ENCODE data around the gene SZT2.

Gene SZT2

GRCh38 chr1:43423672-43424550 is 34.2 kb downstream of the SZT2 start:
- no peak for DNase-seq (ENCODE audit: low read depth)

DNA sequence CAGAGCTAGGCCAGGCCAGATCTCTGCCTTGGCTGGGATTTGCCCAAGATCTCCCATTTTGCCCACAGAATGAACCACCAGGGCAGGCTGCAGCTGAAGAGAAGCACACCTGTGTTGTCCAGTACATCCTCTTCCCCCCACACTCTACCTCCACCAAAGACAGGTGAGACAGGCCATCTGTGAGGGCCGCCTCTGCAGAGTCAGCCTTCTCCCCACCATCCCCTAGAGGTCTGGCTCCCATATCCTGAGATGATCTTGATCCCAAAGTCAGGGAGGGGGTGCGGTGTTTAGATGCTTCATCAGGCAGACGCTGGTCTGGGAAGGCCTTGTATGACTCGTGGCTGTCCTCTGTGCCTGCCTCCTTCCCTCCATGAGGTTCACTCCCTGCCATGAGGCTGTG is 35.3 kb downstream of the SZT2 start:
- DNase-seq (ENCODE audit: low read depth) = no peak

DNA sequence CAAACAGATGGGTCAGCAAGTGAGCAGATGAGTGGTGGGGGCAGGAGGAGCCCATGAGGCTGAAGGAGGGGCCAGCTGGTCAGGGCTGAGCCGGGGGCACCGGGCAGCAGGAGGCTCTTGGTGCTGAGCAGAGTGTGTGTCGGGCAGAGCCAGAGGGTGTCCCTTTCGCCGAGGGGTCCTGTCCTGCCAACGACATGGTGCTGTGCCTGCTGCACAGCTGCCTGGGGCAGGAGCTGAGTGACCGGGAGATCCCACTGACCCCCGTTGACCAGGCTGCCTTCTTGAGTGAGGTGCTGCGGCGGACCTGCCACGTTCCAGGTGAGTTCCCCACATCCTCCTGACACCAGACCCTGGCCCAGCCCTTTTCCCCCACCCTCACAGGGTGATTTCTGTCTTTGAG is 36.5 kb downstream of the SZT2 start:
- no peak for DNase-seq (ENCODE audit: low read depth)

- no peak for DNase-seq (ENCODE audit: low read depth)
Observed at GRCh38 chr1:43427524-43427923, 37.8 kb downstream of the SZT2 start.

DNA sequence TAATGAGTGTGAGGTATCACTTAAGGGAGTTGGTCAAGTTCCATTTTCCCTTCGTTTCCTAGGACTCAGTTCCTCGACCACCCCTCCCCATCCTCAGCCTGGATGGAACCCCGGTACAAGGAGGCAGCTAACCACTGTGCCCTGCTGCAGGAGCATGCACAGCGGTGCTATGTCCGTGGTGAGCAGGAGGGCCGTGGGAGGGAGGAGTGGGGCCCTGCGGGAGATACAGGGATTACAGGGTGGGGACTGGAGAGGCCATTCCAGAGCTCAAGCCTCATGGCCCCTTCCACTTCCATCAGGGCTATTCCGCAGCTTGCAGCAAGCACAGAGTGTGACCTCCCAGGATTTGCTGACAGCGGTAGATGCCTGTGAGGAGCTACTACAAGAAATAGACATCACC is 38.2 kb downstream of the SZT2 start:
- no peak for DNase-seq (ENCODE audit: low read depth)

DNA sequence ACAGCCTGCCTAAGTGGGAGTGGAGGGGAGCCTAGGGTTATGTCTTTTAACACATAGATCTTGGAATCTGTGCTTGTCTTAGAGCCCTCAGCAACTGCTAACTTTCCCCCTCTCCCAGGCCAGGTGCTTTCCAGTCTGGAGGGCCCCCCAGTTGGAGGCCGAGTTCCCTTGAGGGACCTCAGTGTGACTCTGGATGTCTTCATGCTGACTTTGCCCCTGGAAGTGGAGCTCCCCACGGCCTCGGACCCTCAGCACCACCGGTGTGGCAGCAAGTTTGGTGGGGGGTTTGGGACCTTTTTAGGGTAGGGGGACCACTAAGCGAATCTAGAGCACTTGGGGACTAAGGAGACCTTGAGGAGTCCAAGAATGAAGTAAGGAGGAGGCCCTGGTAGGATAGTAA is 41.1 kb downstream of the SZT2 start:
- DNase-seq (ENCODE audit: low read depth) = no peak

GRCh38 chr1:43431676-43432075 is 42.0 kb downstream of the SZT2 start:
- DNase-seq (ENCODE audit: low read depth) = no peak

DNA sequence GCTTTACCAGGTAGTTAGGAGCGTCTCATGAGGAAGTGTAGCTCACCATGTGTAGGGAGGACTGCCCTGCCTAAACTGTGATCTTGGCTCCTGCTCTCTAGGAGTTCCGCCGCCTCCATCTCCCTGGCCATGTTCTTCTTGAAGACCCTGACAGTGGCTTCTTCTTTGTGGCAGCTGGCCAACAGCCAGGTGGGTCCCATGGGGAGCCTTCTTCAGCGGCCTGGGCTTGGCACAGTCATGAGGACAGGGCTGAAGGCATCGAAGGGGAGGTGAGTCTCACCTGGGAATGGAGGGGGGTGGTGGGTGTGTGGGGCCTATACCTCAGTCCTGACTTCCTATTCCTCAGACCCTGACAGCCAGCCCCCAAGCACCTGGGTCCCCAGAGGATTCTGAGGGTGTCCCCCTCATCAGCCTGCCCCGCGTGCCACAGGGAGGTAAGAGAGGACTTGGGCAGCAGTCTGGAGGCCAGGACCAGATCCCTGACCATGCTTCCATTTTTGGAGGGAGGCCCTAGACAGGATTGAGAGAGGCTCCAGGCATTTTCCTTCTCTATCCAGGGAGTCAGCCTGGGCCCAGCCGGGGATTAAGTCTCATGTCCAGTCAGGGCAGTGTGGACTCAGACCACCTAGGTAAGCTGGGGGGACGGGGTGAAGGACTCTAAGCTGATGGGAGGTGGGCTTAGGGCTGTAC is 42.6 kb downstream of the SZT2 start:
- DNase-seq (ENCODE audit: low read depth) = no peak

DNA sequence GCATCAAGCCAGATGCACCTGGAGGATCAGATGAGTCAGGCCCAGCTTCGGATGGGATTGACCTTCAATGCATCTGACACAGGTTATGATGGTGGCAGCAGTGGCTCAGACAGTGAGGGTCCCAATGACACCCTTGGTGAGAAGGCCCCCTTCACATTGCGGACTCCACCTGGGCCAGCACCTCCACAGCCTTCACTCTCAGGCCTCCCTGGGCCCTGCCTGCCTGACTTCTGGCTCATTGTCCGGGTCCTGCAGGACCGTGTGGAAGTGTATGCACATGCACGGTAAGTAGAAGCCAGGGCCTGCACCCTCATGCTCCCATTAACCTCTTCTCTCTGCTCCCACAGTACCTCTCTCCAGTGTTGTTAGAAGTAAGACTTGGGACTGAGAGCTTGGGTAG is 43.2 kb downstream of the SZT2 start:
- no peak for DNase-seq (ENCODE audit: low read depth)

DNA sequence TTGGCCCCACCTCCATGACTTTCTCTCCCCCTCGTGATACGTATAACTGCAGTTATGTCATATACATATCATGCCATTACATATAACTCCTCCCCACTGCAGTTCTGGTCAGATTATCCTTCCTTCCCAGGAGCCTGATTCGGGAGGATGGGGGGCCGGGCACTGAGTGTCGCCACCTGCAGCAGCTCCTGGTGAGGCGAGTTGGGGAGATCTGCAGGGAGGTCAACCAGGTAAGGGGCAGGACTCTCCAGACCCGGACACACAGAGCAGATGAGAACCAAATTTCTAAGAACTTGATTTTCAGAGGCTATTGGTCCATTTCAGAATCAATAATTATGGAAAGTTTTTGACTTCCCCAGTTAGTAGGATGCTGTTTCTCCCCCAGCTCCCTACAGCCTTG is 44.6 kb downstream of the SZT2 start:
- no peak for DNase-seq (ENCODE audit: low read depth)

GRCh38 chr1:43435146-43436145 is 45.7 kb downstream of the SZT2 start:
- DNase-seq (ENCODE audit: low read depth) = no peak

- no peak for DNase-seq (ENCODE audit: low read depth)
Observed at GRCh38 chr1:43436371-43436770, 46.7 kb downstream of the SZT2 start.

DNA sequence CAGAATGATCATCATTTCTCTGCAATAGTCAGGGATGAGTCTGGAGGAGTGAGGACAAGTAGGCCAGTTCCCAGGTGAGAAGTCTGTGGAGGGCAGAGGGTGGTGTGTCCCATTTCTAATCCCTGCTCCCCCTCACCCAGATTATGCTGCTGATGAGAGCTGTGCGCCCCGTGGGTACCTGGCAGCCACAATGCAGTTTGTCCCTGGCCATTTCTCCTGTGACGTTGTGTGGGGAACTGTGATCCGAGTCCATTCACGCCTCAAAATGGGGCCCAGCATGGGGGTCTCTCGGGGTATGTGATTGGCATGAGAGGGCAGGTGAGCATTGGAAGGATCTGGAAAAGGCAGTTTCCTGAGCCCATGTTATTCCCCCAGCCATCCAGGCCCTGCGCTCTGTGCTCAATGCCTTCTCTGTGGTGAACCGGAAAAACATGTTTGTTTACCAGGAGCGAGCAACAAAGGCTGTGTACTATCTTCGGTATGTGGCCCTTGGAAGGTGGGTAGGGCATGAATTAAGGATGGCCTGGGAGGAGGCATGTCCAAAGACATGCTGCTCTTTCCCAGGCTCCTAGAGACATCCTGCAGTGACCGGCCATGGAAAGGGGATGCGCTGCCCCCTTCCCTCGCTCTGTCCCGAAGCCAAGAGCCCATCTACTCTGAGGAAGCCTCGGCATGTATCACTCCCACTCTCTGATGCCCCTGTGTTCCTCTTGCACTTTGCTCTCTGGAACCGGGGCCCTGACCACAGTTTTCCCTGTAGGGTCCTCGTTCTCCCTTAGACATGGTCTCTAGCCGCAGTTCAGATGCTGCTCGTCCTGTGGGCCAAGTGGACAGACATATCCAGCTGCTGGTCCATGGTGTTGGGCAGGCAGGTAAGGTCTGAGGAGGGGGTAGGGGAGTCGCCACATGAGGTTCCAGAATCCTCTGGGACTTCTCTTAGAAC is 47.6 kb downstream of the SZT2 start:
- DNase-seq (ENCODE audit: low read depth) = no peak

DNA sequence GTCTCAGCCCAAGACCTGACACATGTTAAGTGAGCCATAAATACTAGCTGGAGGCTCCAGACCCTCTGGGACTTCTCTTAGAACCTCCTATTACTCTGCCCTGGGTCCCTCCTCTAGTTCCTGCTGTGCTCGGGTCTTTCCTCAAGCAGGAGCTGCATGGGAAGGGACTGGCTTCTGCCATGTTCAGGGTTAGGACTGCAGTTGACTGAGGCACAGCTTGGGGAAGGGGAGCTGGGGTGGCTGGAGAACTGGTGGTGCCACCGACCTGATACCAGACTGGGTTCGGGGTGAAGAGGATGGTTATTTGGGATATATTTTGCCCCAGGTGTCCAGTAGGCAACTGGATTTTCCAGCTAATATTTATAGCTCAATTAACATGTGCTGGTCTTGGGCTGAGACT is 48.3 kb downstream of the SZT2 start:
- DNase-seq (ENCODE audit: low read depth) = no peak

DNA sequence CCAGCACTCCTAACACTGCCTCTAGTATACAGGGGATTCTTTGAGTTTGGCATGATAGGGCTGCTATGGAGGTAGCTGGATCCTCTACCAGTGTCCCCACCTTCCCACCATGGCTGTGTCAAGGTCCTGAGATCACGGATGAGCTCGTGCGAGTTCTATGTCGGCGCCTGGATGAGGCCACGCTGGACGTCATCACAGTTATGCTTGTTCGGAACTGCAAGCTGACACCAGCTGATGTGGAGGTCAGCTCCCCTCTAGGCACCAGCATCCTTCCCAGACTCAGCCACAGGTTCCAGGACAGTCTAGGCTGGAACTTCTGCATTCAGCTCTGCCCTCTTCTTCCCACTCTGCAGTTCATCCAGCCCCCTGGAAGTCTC is 48.9 kb downstream of the SZT2 start:
- DNase-seq (ENCODE audit: low read depth) = no peak

- DNase-seq (ENCODE audit: low read depth) = no peak
Observed at GRCh38 chr1:43438953-43439581, 49.4 kb downstream of the SZT2 start.

GRCh38 chr1:43439781-43440180 is 50.1 kb downstream of the SZT2 start:
- no peak for DNase-seq (ENCODE audit: low read depth)

DNA sequence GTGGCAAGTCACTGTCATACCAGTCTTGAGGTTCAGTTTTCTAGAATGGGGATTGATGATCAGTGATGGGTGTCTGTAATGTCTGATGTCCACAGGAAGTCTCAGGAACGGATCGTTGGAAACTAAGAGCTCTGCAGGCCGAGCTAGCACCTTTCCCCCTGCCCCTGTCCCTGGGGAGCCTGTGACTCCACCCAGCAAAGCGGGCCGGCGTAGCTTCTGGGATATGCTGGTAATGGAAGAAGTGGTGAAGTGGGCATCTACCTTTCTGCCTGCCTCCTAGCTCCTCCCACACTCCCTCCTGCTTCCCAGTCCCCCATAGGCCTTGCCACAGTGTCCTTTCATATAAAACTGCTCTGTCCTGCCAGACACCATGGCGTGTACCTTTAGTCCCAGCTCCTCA is 50.7 kb downstream of the SZT2 start:
- DNase-seq (ENCODE audit: low read depth) = no peak

DNA sequence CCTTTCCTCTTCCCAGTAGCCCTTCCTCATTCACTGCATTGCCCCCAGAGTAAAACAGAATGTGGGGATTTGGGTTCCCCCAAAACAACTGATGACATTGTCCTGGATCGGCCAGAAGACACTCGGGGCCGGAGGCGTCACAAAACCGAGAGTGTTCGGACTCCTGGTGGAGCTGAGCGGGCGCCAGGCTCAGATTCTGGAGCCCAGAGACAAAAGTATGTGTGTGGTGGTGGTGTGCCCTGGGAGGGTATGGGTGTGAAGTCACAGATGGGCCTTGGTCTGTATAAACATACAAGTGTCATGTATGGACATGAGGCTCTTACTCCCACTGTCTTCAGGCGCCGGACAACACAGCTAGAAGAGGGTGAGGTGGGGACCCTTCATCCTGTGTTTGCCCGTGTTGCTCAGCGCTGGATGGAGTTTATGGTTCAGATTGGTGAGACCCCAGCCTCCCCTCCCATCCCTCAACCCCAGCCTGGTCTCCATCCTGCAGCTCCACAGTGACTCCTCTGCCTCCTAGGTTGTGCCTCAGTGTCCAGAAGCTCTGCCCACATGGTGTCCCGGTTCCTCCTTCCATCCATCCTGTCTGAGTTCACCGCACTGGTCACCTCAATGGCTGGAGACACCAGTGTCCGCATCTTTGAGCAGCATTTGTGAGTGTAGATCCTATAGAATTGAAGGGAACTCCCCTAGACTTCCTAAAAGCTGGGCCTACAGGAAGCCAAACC is 51.6 kb downstream of the SZT2 start:
- no peak for DNase-seq (ENCODE audit: low read depth)

Data from stimulated activated CD8-positive, alpha-beta memory T cell treated with anti-CD3 and anti-CD28 coated beads, Interleukin-12 subunit alpha, Interleukin-12 subunit beta, amount 100 ng/mL, for 1 hour (primary cell).